Measurements from ENCODE around the gene CNEP1R1.

DNA sequence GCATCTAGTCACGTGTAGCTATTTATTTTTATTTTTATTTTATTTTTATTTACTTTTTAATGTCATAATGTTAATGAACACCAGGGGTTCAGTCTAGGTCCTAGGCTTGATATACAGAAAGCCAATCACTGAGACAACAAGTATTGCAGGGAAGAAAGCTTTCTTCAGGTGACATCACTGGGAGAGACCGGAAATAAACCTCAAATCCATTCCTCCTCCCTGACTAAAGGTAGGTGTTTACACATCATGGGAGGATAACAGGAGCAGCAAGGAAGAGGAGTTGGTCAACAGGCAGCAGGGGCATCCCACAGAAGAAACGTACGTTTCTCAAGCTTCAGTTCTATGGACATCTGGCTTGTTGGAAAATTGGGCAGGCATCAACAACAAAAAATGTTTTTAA, 31.2 kb downstream of the CNEP1R1 start:
- no peak for TF ChIP-seq ETV6 (CRISPR knock-in tag; IDR thresholded peaks at IDR 0.05)
- TF ChIP-seq NR3C1 (CRISPR knock-in tag; conservative IDR thresholded peaks at IDR 0.05; ENCODE audit: low read depth), result no peak
- TF ChIP-seq, protein P1, sequence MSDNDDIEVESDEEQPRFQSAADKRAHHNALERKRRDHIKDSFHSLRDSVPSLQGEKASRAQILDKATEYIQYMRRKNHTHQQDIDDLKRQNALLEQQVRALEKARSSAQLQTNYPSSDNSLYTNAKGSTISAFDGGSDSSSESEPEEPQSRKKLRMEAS (CRISPR knock-in tag; IDR thresholded peaks at IDR 0.05), result no peak
- TF ChIP-seq, protein P2, sequence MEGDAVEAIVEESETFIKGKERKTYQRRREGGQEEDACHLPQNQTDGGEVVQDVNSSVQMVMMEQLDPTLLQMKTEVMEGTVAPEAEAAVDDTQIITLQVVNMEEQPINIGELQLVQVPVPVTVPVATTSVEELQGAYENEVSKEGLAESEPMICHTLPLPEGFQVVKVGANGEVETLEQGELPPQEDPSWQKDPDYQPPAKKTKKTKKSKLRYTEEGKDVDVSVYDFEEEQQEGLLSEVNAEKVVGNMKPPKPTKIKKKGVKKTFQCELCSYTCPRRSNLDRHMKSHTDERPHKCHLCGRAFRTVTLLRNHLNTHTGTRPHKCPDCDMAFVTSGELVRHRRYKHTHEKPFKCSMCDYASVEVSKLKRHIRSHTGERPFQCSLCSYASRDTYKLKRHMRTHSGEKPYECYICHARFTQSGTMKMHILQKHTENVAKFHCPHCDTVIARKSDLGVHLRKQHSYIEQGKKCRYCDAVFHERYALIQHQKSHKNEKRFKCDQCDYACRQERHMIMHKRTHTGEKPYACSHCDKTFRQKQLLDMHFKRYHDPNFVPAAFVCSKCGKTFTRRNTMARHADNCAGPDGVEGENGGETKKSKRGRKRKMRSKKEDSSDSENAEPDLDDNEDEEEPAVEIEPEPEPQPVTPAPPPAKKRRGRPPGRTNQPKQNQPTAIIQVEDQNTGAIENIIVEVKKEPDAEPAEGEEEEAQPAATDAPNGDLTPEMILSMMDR (IDR thresholded peaks at IDR 0.05), result no peak
- no peak for TF ChIP-seq ZNF138 (CRISPR knock-in tag; conservative IDR thresholded peaks at IDR 0.05)
- no peak for TF ChIP-seq ELF4 (CRISPR knock-in tag; IDR thresholded peaks at IDR 0.05; ENCODE audit: low read depth)
- TF ChIP-seq, protein P3, sequence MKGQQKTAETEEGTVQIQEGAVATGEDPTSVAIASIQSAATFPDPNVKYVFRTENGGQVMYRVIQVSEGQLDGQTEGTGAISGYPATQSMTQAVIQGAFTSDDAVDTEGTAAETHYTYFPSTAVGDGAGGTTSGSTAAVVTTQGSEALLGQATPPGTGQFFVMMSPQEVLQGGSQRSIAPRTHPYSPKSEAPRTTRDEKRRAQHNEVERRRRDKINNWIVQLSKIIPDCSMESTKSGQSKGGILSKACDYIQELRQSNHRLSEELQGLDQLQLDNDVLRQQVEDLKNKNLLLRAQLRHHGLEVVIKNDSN (CRISPR knock-in tag; IDR thresholded peaks at IDR 0.05), result no peak
- TF ChIP-seq, protein P4, sequence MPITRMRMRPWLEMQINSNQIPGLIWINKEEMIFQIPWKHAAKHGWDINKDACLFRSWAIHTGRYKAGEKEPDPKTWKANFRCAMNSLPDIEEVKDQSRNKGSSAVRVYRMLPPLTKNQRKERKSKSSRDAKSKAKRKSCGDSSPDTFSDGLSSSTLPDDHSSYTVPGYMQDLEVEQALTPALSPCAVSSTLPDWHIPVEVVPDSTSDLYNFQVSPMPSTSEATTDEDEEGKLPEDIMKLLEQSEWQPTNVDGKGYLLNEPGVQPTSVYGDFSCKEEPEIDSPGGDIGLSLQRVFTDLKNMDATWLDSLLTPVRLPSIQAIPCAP (CRISPR knock-in tag; IDR thresholded peaks at IDR 0.05), result no peak
- TF ChIP-seq JUN (CRISPR knock-in tag; IDR thresholded peaks at IDR 0.05), result no peak

Data from WTC11 (cell line).